GM21737 (cell line): ENCODE data around the gene CDC42EP2.
A peak's percentile ranks its signal among the peaks of the same experiment; 100 is the strongest.

Experiments used
- ATAC-seq: cut with Tn5 transposase; IDR thresholded peaks from one replicate; pipeline ENCODE4 v1.9.1; 2021; ENCODE audit warnings: mild to moderate bottlenecking, moderate library complexity; ENCODE audit not compliant: unreplicated experiment

The CDC42EP2 gene

DNA sequence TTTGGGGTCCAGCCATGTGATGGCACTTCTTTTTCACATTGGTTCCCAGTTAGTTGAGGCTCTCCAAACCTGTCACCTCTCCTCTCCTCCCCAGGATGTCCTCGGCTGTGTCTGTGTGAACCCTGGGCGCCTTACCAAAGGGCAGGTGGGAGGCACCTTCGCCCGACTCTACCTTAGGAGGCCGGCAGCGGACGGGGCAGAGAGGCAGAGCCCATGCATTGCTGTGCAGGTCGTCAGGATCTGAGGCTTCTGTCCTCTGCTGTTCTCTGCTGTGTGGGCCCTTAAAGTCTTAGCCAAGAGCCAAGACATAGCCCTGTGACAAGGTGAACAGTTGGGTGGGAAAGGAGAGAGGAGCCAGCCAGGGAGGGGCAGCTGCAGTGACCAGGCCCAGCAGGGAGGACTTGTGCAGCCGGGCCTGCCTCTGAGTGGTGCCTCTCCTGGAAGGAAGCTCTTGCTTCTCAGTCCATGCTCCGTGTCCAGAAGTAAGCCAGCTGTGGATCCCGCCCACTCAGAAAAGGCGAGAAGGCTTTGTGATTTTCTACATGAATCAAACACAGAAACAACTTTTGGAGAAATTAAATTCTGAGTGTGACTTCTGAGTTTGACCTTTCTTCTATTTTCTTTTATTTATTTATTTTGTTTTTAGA is 17.5 kb upstream of the CDC42EP2 start:
- no peak for ATAC-seq

- no peak for ATAC-seq
Measured at GRCh38 chr11:65298131-65298535, 16.5 kb upstream of the CDC42EP2 start.

DNA sequence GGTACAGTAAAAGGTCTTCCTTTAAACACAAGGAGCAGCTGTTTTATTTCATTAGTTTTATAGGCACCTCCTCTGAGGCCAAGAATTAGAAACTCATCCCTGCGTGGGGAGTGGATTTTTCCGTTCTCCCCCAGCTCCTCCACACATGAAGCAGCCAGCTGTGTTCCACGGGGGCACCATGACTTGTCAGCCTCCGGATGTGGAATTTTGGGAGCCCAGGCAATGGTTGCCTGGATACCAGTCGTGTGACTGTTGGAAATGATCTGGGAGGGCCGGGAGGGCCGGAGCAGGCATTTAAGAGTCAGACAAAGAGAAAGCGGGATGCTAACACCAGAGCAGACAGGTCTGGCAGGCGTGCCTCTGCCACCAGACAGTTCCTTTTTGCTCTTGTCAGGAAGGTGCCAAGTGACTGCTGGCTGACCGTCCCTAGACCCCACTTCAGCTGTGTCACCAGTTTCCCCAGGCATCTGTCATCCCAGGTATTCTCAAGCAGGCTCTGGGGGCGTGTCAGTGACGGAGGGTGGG is 15.9 kb upstream of the CDC42EP2 start:
- no peak for ATAC-seq

- ATAC-seq, result no peak
Measured at GRCh38 chr11:65300621-65301275, 13.9 kb upstream of the CDC42EP2 start.

DNA sequence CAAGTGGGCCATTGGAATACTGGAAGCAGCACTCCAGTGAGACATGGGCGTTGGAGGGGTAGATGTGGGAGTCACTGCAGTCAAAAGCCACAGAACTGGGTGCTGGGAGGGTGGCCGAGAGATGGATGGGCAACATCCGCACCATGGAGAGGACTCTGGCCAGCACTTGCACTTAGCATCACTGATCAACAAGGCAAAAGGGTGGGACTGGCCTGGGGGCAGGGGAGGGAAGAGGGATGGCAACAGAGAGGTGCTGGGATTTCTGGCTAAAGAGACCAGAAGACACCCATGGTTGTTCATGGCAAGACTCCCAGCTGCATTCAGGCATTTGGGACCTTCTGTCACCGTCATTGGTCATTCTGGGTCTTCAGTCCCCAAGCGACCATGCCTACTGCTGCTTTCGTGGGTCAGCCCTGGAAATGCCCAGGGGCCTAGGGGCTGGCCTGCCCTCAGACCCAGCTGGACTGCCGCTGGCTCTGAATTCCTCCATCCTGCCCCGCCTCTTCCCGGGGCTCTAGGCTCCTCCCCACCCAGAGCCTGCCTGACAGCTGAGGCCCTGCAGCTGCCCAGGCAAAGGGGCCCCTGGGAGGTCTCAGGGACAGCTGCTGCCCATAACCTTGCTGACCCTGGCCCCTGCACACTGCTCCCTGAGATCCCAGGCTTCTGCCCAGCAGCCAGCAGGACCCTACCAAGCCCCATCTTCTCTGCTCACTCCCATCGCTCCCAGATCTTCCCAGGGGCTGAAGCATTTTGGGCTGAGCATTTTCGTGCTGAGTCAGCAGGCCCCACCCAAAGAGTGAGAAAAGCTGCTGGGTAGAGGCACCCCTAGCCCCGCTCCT is 13.0 kb upstream of the CDC42EP2 start:
- no peak for ATAC-seq

- ATAC-seq, result no peak
Measured at GRCh38 chr11:65303555-65303954, 11.1 kb upstream of the CDC42EP2 start.

GRCh38 chr11:65304110-65304509 is 10.6 kb upstream of the CDC42EP2 start:
- ATAC-seq, result no peak

DNA sequence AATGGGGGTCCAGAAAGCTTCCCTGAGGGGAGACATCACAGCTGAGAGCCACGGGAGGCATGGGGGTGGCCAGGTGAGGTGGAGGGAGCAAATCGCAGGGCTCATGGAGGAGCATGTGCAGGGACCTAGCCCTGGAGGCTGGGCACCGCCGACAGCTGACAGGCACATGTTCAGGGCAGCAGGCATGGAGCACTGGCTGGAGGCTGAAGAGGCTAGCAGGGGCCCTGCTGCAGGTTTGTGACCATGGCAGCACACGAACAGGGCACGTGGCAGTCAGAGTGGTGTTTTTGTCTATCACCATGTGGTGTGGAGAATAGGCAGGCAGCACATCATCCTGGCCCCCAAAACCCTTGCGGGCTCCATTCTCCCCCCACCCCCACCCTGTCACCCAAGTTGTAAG is 10.1 kb upstream of the CDC42EP2 start:
- no peak for ATAC-seq

DNA sequence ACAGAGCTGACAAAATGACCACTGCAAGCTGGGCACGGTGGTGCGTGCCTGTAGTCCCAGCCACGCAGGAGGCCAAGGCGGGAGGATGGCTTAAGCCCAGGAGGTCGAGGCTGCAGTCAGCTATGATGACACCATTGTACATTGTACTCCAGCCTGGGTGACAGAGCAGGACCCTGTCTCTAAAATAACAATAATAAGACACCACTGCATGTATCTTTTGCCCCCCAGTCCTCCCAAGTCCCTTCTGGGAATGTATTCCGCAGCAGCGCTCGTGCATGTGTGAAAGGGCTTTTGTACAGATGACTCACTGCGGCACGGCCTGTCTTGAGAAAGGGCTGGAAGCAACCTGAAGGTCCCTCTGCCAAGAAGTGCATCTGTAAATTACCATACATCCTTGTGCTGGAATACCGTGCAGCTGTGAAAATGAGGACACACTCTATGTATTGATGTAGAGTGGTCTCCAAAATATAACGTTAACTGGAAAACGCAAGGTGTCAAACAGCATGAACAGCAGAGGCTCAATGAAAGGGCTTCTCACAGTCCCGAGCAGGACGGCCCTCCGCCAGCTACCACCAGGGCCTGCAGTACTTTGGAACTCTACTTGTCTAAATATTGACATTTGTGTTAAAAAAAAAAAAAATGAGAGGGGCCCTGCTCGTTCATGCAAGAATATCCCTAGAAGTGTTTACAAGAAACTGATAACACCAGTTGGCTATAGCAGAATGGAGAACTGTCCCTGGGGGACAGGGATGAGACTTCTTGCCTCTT is 9.0 kb upstream of the CDC42EP2 start:
- ATAC-seq, result no peak

DNA sequence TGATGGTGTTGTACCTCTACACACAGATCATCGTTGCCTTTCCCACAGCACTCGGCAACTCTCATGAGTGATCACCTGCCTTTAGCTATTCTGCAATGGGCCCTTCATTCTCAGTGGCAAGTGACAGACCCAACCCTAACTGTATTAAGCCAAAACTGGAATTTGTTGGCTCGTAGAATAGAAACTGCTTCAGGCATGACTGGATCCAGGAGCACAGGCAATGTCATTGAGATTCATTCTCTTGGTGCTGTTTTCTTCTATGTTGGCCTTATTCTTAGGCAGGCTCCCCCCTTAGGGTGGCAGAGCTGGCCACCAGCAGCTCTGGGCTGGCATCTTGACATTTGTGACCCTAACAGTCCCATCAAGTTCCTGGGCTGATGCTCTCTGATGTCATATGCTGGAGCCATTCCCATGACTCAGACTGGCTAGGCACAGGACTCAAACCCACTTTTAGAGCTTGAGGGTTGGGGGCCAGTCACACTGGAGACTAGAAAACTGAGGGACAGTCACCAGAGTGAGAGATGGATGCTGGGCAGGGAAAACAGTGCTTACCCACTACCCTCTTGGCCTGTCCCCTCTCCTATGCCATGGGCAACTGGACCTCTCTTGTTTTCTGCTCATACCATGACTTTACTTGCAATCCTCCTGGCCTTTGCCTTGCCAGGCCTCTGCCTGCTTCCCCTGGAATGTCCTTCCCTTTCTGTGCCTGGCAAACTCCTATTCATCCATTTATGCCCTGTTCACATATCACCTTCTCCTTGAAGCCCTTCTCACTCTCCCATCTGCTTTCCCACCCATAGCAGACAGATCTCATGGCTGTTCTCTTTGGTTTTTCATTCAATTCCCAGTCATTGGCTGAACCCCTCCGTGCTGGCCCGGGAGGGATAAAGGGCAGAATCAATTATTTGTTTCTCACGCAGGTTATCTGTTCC is 7.1 kb upstream of the CDC42EP2 start:
- ATAC-seq, result no peak

DNA sequence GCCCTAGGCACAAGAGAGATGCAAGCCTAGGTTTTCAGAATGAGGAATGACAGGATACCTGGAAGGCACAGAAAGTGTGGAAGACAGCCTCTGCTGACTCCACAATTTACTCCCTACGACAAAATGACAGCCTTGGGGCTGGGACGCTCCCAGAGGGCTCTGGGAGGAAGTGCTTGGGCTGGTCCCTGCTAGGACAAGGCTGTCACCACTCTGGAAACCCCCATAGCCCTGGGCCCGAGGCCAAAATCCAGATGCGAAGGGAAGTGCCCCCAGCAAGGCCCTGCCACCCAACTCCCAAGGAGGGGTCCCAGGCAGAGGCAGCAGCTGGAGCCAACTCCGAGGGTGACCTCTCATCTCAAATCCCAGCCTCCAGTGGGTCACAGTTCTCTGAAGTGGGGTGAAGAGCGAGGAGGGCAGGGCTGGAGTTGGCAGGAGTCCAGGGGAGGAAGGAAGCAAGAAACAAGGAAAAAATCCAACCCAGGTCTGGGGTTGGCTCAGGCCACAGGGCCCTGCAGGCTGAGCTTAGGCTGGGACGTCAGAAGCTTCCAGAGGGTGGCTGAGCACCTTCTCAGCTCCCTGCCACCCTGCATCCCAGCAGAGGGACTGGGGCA is 6.3 kb upstream of the CDC42EP2 start:
- no peak for ATAC-seq

DNA sequence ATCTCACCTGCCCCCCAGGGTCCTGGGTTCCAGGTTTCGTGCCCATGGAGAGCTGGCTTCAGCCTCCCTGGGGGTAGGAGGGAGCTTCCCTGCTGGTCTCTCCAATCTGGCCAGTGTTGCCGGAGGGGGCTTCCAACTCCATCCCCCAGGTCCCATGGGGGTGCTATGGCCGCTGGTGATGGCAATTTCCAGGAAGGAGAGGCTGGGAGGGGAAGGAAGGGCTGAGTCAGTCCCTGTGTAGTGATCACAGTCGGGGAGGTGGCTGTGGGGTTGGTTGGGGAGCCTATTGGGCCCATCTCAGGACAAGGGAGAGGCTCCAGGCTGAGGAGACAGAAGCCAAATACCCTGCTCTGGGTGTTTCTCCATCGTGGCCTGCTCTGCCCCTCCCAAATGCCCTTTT is 5.7 kb upstream of the CDC42EP2 start:
- ATAC-seq, result no peak

DNA sequence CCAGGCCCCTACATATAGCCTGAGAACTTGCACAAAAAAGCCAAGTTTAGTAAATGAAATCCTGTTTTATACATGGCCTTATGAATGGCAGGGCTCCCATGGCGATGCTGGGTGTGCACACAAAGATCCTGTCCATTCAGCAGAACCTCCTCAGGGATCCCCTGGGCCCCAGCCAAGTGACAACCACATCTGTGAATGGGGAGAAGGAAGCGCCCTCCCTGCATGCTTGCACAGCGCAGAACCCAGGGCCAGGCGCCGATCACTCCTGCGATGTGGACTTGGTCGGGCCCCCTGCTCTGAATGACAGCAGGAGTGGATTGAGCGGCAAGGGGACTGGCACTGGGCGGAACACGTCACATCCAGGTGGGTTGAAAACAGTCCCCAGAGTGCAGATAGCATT is 4.5 kb upstream of the CDC42EP2 start:
- no peak for ATAC-seq

DNA sequence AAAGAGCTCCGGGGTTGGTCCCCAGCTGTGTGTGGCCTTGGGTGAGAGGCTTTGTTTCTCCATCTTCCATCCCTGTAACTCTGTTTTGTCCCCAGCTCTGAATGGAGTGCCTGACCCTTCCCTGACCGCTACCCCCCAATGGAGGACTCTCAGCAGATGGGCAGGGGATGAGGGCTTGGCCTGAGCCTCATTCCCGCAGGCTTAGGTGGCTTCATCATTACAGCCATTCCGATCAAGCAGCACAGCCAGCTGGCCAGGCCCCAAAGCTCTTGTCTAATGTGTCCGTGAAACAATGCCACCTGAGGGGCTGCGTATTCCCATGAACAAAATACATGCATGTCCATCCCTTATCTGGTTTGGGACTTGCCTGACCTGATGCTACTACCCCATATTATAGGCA is 3.9 kb upstream of the CDC42EP2 start:
- no peak for ATAC-seq

- ATAC-seq, result no peak
Measured at GRCh38 chr11:65311170-65311678, 3.4 kb upstream of the CDC42EP2 start.

DNA sequence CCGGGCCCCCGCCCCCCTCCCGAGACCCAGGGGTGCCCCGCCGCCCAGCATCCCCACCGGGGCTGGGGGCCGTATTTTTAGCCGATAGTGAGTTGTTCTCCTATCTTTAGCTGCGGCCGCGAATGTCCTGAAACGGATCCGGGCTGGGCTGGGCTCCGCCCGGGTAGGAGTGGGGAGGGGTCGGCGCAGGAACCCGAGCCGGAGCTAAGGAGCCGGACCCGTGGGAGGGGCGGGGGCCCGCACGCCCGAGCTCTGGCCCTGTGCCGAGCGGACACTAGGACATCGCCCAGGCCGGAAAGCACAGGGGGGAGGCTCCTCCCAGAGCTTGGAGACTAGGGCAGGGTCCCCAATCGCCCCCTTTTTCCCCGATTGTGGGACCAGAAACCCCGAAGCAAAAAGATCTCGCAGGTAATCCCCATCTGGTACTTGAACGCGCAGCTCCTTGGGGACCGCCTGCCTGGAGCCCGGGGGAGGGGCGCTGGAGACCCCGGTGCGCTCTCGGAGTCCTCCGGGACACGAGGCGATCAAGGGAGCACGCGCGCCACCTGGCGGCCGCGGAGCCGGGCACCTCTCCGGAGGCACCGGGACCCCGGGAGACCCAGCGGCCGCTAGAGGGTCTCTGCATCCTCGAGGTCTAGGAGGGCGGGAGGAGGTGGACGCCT is 669 bp downstream of the CDC42EP2 start:
- peak; percentile 43 for ATAC-seq

- ATAC-seq, result no peak
Measured at GRCh38 chr11:65315866-65316226, 1.2 kb downstream of the CDC42EP2 start.

DNA sequence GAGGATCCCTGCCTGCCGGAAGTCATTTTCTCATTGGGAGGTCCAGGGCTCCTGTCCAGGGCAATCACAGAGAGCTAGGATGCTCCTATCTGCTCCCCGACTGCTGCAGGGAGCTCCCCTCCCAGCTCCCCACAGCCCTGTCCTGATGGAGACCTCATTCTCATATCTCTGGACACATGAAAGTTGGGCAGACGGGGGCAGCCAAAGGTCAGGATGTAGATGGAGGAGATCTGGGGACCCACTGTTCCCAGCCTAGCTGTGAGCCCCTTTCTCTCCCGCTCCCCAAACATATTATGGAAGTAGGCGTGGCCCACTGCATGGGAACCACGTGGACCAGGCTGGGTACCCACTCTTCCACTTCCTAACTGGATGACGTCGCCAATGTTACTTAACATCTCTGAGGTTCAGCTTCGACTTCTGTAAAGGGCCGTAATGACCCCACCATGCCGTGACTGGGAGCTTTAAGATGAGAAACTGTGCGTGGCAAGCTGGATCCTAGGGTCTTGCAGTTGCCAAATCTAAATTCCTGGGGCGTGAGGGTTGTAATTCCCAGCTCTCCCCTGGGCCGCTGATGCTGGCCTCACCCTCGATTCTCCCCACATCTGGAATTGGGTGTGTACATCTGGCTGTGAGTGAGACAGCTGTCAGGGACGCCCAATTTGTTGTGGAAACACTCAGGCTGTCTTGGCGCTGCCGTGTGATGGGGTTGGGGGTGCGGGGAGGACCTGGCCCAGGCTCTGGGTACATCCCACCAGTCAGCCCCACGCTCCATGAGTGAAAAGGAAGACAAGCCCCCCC is 1.8 kb downstream of the CDC42EP2 start:
- no peak for ATAC-seq
